ENCODE results near the gene DRD4. TPM values are rescaled to one million over a fixed set of nuclear protein-coding genes. Genes with fewer than 3 reads are reported as not detected.

DRD4 gene
- total and polyA plus RNA-seq, 9 of the 15 experiments (the other 6 are each of a cell fraction or from before 2014, with no cell fraction given), result 0.04 to 0.95 (median 0.21) TPM; not detected in 5

DNA sequence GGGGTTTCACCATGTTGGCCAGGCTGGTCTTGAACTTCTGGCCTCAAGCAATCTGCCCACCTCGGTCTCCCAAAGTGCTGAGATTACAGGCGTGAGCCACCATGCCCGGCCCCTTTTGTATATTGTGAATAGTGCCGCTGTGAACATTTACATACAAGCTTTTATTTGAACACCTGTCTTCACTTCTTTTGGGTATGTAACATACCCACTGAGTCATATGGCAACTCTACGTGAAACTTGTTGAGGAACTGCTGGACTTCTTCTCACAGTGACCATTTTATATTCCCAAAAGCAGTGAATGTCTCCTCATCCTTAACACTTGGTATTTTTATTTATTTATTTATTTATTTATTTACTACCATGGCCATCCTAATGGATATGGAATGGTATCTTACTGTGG, 6.2 kb upstream of the DRD4 start:
- intact Hi-C loops (cut with micrococcal nuclease) (no loop called here), in situ Hi-C loops (cut with MboI) (no loop called here)
- no peaks in the 10 kb centered on the region for H3K79me2 ChIP-seq (ENCODE audit: control insufficient read depth, insufficient read depth, low read length)
- FAIRE-seq, result no peak
- H3K9me1 ChIP-seq (ENCODE audit: control insufficient read depth, insufficient read depth, low read length), result no peaks in the 10 kb centered on the region
- ChIA-PET POLR2A (no interaction called here), CTCF (ENCODE audit: low intra/inter-chr PET ratio) (no interaction called here)
- no peak overlapping the region for H2AFZ ChIP-seq (ENCODE audit: low read depth, low read length)
- ATAC-seq, result no peak
- no peaks in the 10 kb centered on the region for H3K9me3 ChIP-seq (replicated peaks; ENCODE audit: control insufficient read depth, insufficient read depth, low read depth, low read length)
- H3K36me3 ChIP-seq (ENCODE audit: control insufficient read depth, insufficient read depth, low read length), result peaks cover 11% of the 10 kb centered on the region; the same call in 2 of the 3 replicates
- DNase-seq (ENCODE audit: extremely low read depth in 1 of 4, low spot score in 3 of 4), result no peak
- no TSS peak for BruUV-seq (replicated peaks)
- H3K4me3 ChIP-seq, result no peak overlapping the region
- H3K9ac ChIP-seq (ENCODE audit: insufficient read depth in 1 of 2, low read depth in 2 of 2, low read length in 2 of 2), result no peak overlapping the region
- H3K4me1 ChIP-seq (replicated peaks in 1 of 2; ENCODE audit: control insufficient read depth in 2 of 2, insufficient read depth in 2 of 2, low read length in 2 of 2), result peaks cover 0 to 12% of the 10 kb centered on the region in 2 experiments; a peak in 2 of 5 replicates
- TF ChIP-seq PHTF2 (CRISPR knock-in tag; IDR thresholded peaks at IDR 0.05) (no peak), EP300 (IDR thresholded peaks at IDR 0.05; ENCODE audit: low read length) (no peak), SIN3A (IDR thresholded peaks at IDR 0.05; ENCODE audit: borderline replicate concordance in 2 of 2, control insufficient read depth in 1 of 2, low read depth in 2 of 2, low read length in 2 of 2) (no peak), RHOXF2B (CRISPR knock-in tag; conservative IDR thresholded peaks at IDR 0.05) (no peak), FOXK1 (CRISPR knock-in tag; IDR thresholded peaks at IDR 0.05; ENCODE audit: borderline replicate concordance) (no peak), RBM22 (IDR thresholded peaks at IDR 0.05; ENCODE audit: low read depth, low read length, poor library complexity, severe bottlenecking) (no peak), BRD9 (IDR thresholded peaks at IDR 0.05; ENCODE audit: low read depth, partially characterized antibody) (no peak), SPI1 (IDR thresholded peaks at IDR 0.05; ENCODE audit: borderline replicate concordance, low read depth, low read length) (no peak), TEAD4 (IDR thresholded peaks at IDR 0.05; ENCODE audit: low read length) (no peak), TEAD4 (CRISPR knock-in tag; IDR thresholded peaks at IDR 0.05; ENCODE audit: borderline replicate concordance) (no peak), ZNF740 (CRISPR knock-in tag; IDR thresholded peaks at IDR 0.05) (no peak), ZNF740 (tag; IDR thresholded peaks at IDR 0.05) (no peak), BCOR (IDR thresholded peaks at IDR 0.05) (no peak), CHD1 (IDR thresholded peaks at IDR 0.05; ENCODE audit: low read length) (no peak), TFAP4 (CRISPR knock-in tag; IDR thresholded peaks at IDR 0.05; ENCODE audit: borderline replicate concordance) (no peak), ZNF589 (CRISPR knock-in tag; IDR thresholded peaks at IDR 0.05; ENCODE audit: low read depth) (no peak), HOXB6 (CRISPR knock-in tag; IDR thresholded peaks at IDR 0.05; ENCODE audit: borderline replicate concordance) (no peak), DACH1 (IDR thresholded peaks at IDR 0.05; ENCODE audit: partially characterized antibody) (no peak), ZBTB8A (IDR thresholded peaks at IDR 0.05; ENCODE audit: partially characterized antibody) (no peak), ATF2 (CRISPR knock-in tag; IDR thresholded peaks at IDR 0.05) (no peak)
- TF ChIP-seq, protein P1, sequence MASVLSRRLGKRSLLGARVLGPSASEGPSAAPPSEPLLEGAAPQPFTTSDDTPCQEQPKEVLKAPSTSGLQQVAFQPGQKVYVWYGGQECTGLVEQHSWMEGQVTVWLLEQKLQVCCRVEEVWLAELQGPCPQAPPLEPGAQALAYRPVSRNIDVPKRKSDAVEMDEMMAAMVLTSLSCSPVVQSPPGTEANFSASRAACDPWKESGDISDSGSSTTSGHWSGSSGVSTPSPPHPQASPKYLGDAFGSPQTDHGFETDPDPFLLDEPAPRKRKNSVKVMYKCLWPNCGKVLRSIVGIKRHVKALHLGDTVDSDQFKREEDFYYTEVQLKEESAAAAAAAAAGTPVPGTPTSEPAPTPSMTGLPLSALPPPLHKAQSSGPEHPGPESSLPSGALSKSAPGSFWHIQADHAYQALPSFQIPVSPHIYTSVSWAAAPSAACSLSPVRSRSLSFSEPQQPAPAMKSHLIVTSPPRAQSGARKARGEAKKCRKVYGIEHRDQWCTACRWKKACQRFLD (CRISPR knock-in tag; IDR thresholded peaks at IDR 0.05), result no peak
- H3K27me3 ChIP-seq (ENCODE audit: control insufficient read depth in 2 of 2, insufficient read depth in 2 of 2, low read length in 2 of 2), result no peaks in the 10 kb centered on the region
- H3K4me2 ChIP-seq (ENCODE audit: insufficient read depth, low read length), result no peak overlapping the region
- 92% methylated on average over 5 of the region's 5 CpGs for WGBS (ENCODE audit: insufficient coverage, low coverage, missing lambda C conversion rate)
- H4K20me1 ChIP-seq (replicated peaks; ENCODE audit: control insufficient read depth, insufficient read depth, low read length), result no peaks in the 10 kb centered on the region
- no peak overlapping the region for H3K27ac ChIP-seq (ENCODE audit: extremely low read depth, low read depth, low read length)
